ENCODE measurements around the gene ADGRE1.

Gene ADGRE1

GRCh38 chr19:6876748-6877147 is 10.6 kb upstream of the ADGRE1 start:
- H3K4me3 ChIP-seq (ENCODE audit: low read depth, low read length), result no peak overlapping the region

- H3K4me3 ChIP-seq (ENCODE audit: low read depth, low read length), result no peak overlapping the region
Observed at GRCh38 chr19:6877766-6878165, 9.6 kb upstream of the ADGRE1 start.

GRCh38 chr19:6886277-6886897 is 992 bp upstream of the ADGRE1 start:
- no peak overlapping the region for H3K4me3 ChIP-seq (ENCODE audit: low read depth, low read length)

GRCh38 chr19:6888967-6889366 is 1.6 kb downstream of the ADGRE1 start:
- no peak overlapping the region for H3K4me3 ChIP-seq (ENCODE audit: low read depth, low read length)

GRCh38 chr19:6890401-6890913 is 3.1 kb downstream of the ADGRE1 start:
- H3K4me3 ChIP-seq (ENCODE audit: low read depth, low read length), result no peak overlapping the region

DNA sequence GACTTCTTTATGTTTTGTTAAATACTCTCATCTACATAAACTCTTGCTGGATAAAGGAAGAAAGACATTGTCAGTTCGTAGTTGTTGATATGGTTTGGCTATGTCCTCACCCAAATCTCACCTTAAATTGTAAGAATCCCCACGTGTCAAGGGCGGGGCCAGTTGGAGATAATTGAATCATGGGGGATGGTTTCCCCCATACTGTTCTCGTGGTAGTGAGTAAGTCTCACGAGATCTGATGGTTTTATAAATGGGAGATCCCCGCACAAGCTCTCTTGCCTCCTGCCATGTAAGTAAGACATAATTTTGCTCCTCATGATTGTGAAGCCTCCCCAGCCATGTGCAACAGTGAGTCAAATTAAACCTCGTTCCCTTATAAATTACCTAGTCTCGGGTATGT is 3.6 kb downstream of the ADGRE1 start:
- no peak overlapping the region for H3K4me3 ChIP-seq (ENCODE audit: low read depth, low read length)

GRCh38 chr19:6891761-6892385 is 4.5 kb downstream of the ADGRE1 start:
- H3K4me3 ChIP-seq (ENCODE audit: low read depth, low read length), result no peak overlapping the region

DNA sequence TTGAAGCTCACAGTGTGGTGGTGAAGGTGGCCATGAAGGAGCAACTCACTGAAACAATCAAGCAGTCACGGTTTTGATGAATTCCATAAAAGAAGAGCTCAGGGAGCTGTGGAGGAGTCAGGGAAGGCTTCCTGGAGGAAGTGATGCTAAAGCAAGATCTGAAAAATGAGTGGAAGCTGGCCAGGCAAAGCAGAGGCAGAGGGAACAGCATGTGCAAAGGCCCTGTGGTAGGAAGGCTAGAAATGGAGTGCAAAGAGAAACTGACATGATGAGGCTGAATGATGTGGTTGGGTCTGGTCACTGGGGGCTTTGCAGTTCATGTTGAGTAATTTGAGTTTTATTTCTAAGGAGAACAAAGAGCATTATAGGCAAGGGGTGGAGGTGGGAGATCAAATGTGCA is 6.9 kb downstream of the ADGRE1 start:
- no peak overlapping the region for H3K4me3 ChIP-seq (ENCODE audit: low read depth, low read length)

- no peak overlapping the region for H3K4me3 ChIP-seq (ENCODE audit: low read depth, low read length)
Observed at GRCh38 chr19:6903446-6903845, 16.1 kb downstream of the ADGRE1 start.

GRCh38 chr19:6906559-6907060 is 19.2 kb downstream of the ADGRE1 start:
- H3K4me3 ChIP-seq (ENCODE audit: low read depth, low read length), result no peak overlapping the region

DNA sequence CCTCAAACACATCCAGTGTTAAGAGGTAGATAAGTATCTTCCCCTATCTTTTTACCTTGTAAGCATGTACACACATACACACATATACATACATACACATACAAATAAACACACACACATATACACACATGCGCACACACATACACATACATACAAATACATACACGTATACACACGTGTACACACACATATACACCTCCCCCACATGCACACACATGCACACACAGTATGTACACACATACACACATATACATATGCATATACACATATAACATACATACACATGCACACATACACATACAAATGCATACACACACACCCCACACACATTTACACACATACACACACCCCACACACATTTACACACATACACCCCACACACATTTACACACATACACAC is 24.1 kb downstream of the ADGRE1 start:
- H3K4me3 ChIP-seq (ENCODE audit: low read depth, low read length), result no peak overlapping the region

DNA sequence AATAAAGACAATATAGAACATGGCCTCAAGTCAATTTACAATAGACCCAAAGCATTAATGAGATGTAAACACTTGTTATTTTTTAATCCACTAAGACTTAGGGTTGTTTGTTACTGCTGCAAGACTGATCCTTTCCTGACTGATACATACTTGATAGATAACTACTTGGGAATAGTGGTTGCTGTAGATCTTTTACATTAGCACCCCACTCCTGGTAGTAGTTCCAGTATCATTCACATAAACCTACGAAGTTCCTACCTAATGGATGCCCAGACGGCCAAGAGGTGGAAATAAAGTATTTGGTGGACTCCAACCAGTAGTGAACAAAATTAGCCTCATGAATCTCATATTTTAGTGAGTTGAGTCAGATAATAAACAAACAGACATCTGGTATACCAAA is 26.9 kb downstream of the ADGRE1 start:
- H3K4me3 ChIP-seq (ENCODE audit: low read depth, low read length), result no peak overlapping the region

- no peak overlapping the region for H3K4me3 ChIP-seq (ENCODE audit: low read depth, low read length)
Observed at GRCh38 chr19:6916952-6917351, 29.6 kb downstream of the ADGRE1 start.

GRCh38 chr19:6925386-6925785 is 38.0 kb downstream of the ADGRE1 start:
- H3K4me3 ChIP-seq (ENCODE audit: low read depth, low read length), result no peak overlapping the region

DNA sequence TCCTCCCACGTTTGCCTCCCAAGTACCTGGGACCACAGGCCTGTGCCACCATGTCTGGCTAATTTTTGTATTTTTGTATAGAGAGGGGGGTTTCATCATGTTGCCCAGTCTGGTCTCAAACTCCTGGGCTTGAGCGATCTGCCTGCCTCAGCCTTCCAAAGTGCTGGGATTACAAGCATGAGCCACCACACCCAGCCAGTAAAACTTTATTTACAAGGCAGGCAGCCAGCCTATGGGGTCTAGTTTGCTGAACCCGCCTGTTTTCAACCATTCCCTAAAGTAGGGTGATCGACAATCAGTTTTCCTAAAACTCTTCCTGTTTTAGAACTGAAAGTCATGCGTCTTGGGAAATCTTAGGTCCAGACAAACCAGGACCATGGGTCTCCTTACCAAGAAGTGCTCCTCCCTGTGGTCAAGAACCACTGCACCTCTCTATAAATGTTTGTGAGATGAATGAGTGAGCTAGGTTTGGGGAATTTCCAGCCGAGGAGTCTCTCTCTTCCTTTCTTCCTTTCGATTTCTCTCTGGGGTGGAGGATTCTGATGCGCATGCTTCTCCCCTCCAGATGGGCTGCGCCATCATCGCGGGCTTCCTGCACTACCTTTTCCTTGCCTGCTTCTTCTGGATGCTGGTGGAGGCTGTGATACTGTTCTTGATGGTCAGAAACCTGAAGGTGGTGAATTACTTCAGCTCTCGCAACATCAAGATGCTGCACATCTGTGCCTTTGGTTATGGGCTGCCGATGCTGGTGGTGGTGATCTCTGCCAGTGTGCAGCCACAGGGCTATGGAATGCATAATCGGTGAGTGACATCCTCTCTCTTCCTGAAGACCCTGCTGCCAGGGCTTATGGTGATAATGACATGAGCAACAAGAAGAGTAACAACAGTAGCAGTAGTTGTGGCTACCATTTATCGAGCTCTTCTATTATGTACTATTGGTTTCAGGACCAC is 38.7 kb downstream of the ADGRE1 start:
- H3K4me3 ChIP-seq (ENCODE audit: low read depth, low read length), result no peak overlapping the region

- H3K4me3 ChIP-seq (ENCODE audit: low read depth, low read length), result no peak overlapping the region
Observed at GRCh38 chr19:6930190-6930589, 42.8 kb downstream of the ADGRE1 start.

- H3K4me3 ChIP-seq (ENCODE audit: low read depth, low read length), result no peak overlapping the region
Observed at GRCh38 chr19:6935069-6935468, 47.7 kb downstream of the ADGRE1 start.

DNA sequence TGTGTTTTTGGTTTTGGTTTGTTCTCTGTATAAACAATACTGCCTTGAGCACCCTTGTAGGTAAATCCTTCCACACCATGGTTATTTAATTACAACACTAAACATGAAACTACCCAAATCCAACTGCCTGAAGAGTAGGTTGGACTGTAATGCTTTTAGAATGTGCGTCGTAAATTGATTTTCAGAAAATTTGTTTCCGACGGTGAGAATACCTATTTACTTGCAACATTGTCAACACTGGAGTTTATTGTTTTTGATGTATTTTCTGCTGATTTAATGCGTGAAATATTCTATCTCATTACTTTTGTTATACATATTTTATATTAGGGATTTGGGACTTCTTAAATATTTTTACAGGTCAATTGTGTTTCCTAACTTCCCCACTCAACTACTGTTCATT is 48.2 kb downstream of the ADGRE1 start:
- H3K4me3 ChIP-seq (ENCODE audit: low read depth, low read length), result no peak overlapping the region

- no peak overlapping the region for H3K4me3 ChIP-seq (ENCODE audit: low read depth, low read length)
Observed at GRCh38 chr19:6945733-6946132, 58.4 kb downstream of the ADGRE1 start.

DNA sequence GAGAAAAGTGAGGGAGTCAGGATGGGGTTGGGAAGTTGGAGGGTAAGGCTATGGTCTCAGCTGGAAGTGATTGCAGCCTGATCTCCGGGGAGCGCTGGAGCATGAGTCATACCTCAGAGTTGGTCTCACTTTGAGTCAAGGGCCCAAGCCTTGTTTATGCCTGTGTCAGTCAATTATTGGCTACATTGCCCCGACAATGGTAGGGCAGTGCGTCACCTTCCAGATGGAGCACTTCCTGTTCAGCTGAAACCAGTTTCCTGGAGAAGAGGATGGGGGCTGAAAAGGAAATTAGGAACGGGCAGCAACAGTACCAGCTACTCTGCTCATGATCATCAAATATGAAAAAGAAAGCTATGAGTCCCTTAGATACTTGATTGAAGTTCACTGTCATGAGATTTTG is 60.4 kb downstream of the ADGRE1 start:
- no peak overlapping the region for H3K4me3 ChIP-seq (ENCODE audit: low read depth, low read length)

DNA sequence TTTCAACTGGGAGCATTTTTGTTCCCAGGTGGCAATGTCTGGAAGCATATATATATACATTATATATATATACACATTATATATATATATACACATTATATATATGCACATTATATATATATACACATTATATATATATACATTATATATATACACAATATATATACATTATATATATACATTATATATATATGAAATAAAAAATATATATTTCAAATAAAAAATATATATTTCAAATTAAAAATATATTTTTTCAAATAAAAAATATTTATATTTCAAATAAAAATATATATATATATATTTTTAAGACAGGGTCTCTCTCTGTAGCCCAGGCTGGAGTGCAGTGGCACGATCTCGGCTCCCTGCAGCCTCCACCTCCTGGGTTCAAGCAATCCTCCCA is 61.5 kb downstream of the ADGRE1 start:
- no peak overlapping the region for H3K4me3 ChIP-seq (ENCODE audit: low read depth, low read length)

DNA sequence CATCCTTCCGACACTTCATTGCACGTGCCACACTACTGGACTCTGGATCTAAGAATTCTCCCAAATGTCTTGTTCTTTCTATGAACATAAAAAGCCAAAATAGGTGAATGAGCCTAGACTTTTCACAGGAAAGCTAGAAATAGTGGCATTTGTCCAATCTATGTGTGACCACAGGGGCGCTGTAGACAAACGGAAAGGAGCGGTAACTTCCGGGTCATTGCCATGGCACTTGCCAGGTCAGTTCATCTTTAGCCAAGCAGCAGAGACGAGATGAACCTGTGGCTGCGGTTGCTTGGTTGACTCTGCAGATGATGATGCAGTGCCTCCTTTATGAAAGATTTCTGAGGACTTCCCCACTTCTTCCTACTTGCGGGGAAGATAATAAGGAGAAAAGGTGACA is 65.6 kb downstream of the ADGRE1 start:
- H3K4me3 ChIP-seq (ENCODE audit: low read depth, low read length), result no peak overlapping the region

Data from iPS-11a (cell line).